GM23338 (cell line): ENCODE results near the gene GART. TPM values are rescaled to one million over a fixed set of nuclear protein-coding genes. Genes with fewer than 3 reads are reported as not detected.
"Not testable (repeated sequence)": the region's sequence is repeated elsewhere in the genome, so short reads cannot be mapped to it uniquely, and the experiment has no call there.

ENCODE experiments used
- ATAC-seq: fragments of 200-7000 bp; cut with Tn5 transposase; 3 replicates; pipeline ENCODE4 v1.9.1; 2020
- DNase-seq: peaks from one replicate; pipeline ENCODE4 v3.0.0-alpha.2; 2015; ENCODE audit warnings: low spot score
- H2AFZ ChIP-seq: fragments of 200-600 bp; sonication (generic); 2 replicates; pipeline ENCODE4 v1.8.0; 2016; ENCODE audit warnings: antibody characterized with exemption, mild to moderate bottlenecking, moderate library complexity
- H3F3A ChIP-seq: fragments of 200-600 bp; sonication (generic); replicated peaks from 2 replicates; pipeline ENCODE4 v1.8.0; 2017; ENCODE audit warnings: antibody characterized with exemption, mixed run types, low read depth
- H3K27ac ChIP-seq: fragments of 200-600 bp; sonication (generic); 2 replicates; pipeline ENCODE4 v1.6.1; 2016; ENCODE audit warnings: low read depth
- H3K27me3 ChIP-seq: fragments of 200-600 bp; sonication (generic); 2 replicates; pipeline ENCODE4 v1.8.0; 2016; ENCODE audit warnings: mild to moderate bottlenecking, mixed run types, moderate library complexity; ENCODE audit not compliant: insufficient read depth
- H3K36me3 ChIP-seq: fragments of 200-600 bp; sonication (generic); 2 replicates; pipeline ENCODE4 v1.8.0; 2016; ENCODE audit warnings: mild to moderate bottlenecking; ENCODE audit not compliant: insufficient read depth
- H3K4me1 ChIP-seq: fragments of 200-600 bp; sonication (generic); 2 replicates; pipeline ENCODE4 v1.8.0; 2016; ENCODE audit warnings: mild to moderate bottlenecking, moderate library complexity; ENCODE audit not compliant: insufficient read depth
- H3K4me2 ChIP-seq: fragments of 200-600 bp; sonication (generic); 2 replicates; pipeline ENCODE4 v1.7.1; 2017; ENCODE audit warnings: mixed run types
- H3K4me3 ChIP-seq: fragments of 200-600 bp; sonication (generic); 2 replicates; pipeline ENCODE4 v1.6.1; 2016; ENCODE audit warnings: mixed run types
- H3K79me2 ChIP-seq: fragments of 200-600 bp; sonication (generic); replicated peaks from 2 replicates; pipeline ENCODE4 v1.8.0; 2017; ENCODE audit warnings: mild to moderate bottlenecking; ENCODE audit not compliant: insufficient read depth
- H3K9me2 ChIP-seq: fragments of 200-600 bp; sonication (generic); 2 replicates; pipeline ENCODE4 v1.8.0; 2017; ENCODE audit not compliant: insufficient read depth
- H4K20me1 ChIP-seq: fragments of 200-600 bp; sonication (generic); replicated peaks from 2 replicates; pipeline ENCODE4 v1.8.0; 2017; ENCODE audit warnings: mild to moderate bottlenecking; ENCODE audit not compliant: insufficient read depth
- H3K27ac Mint-ChIP-seq: 2 replicates; pipeline ENCODE4 v1.8.0; 2020; ENCODE audit warnings: inconsistent platforms, mild to moderate bottlenecking, moderate library complexity, mixed read lengths
- H3K27me3 Mint-ChIP-seq: 3 replicates; pipeline ENCODE4 v1.8.0; 2022; ENCODE audit warnings: low read depth, mild to moderate bottlenecking, moderate library complexity, mixed read lengths, inconsistent platforms; ENCODE audit not compliant: insufficient read depth, poor library complexity
- H3K36me3 Mint-ChIP-seq: 3 replicates; pipeline ENCODE4 v1.8.0; 2021; ENCODE audit warnings: low read depth, mild to moderate bottlenecking, inconsistent platforms, moderate library complexity, mixed read lengths
- H3K4me1 Mint-ChIP-seq: 3 replicates; pipeline ENCODE4 v1.8.0; 2020; ENCODE audit warnings: mild to moderate bottlenecking, inconsistent platforms, mixed read lengths
- H3K4me3 Mint-ChIP-seq: 3 replicates; pipeline ENCODE4 v1.8.0; 2021; ENCODE audit warnings: moderate library complexity, mild to moderate bottlenecking, inconsistent platforms, mixed read lengths
- H3K9me3 Mint-ChIP-seq: 3 replicates; pipeline ENCODE4 v1.8.0; 2020; ENCODE audit warnings: moderate library complexity, mild to moderate bottlenecking, inconsistent platforms, mixed read lengths
- CREB1 ChIP-seq: fragments of 250-450 bp; sonication (Bioruptor Pico); IDR thresholded peaks from 2 replicates; pipeline ENCODE4 v1.5.0; 2020; ENCODE audit warnings: low read depth, mild to moderate bottlenecking, moderate library complexity
- CTCF ChIP-seq, 2 experiments: fragments of 200-600 bp in 1 of 2; sonication (generic) in 1 of 2; conservative IDR thresholded peaks; 2 replicates each; pipeline versions ENCODE4 v1.5.1 to v1.6.1; 2016 to 2017; ENCODE audit warnings: antibody characterized with exemption in 2 of 2, low read depth in 2 of 2, mild to moderate bottlenecking in 2 of 2, moderate library complexity in 1 of 2
- EZH2 ChIP-seq: fragments of 200-600 bp; sonication (generic); IDR thresholded peaks from one replicate; pipeline ENCODE4 v1.8.0; 2017; ENCODE audit warnings: antibody characterized with exemption, mild to moderate bottlenecking, low read depth; ENCODE audit not compliant: unreplicated experiment
- EZH2phosphoT487 ChIP-seq: fragments of 200-600 bp; sonication (generic); IDR thresholded peaks from one replicate; pipeline ENCODE4 v1.8.1; 2018; ENCODE audit warnings: antibody characterized with exemption; ENCODE audit not compliant: unreplicated experiment
- JUNB ChIP-seq: IDR thresholded peaks from one replicate; pipeline ENCODE4 v1.6.1; 2016; ENCODE audit warnings: antibody characterized with exemption; ENCODE audit not compliant: unreplicated experiment
- NANOG ChIP-seq: IDR thresholded peaks from 2 replicates; pipeline ENCODE4 v1.6.1; 2016; ENCODE audit warnings: antibody characterized with exemption, borderline replicate concordance
- REST ChIP-seq: IDR thresholded peaks from one replicate; pipeline ENCODE4 v1.6.1; 2018; ENCODE audit warnings: antibody characterized with exemption; ENCODE audit not compliant: unreplicated experiment
- STAT1 ChIP-seq: IDR thresholded peaks from one replicate; pipeline ENCODE4 v1.6.1; 2016; ENCODE audit warnings: antibody characterized with exemption; ENCODE audit not compliant: unreplicated experiment
- ZNF114 ChIP-seq: fragments of 250-450 bp; sonication (Bioruptor Pico); IDR thresholded peaks from 2 replicates; pipeline ENCODE4 v1.5.0; 2020; ENCODE audit warnings: mild to moderate bottlenecking, moderate library complexity
- polyA plus RNA-seq: library from polyadenylated mRNA; unstranded; fragments of >200 nt; fragmentation: Nextera tagmentation; extraction: Ambion mirVana; gene quantifications from 2 replicates; pipeline ENCODE4 v1.2.1, GENCODE V29; 2016
- total RNA-seq: library from RNA; depleted of rRNA; stranded (reverse); fragments of >200 nt; shearing (Covaris generic); gene quantifications from 2 replicates; pipeline ENCODE4 v1.2.3, GENCODE V29; 2014
- TF ChIP-seq, protein P1 (sequence below): IDR thresholded peaks from 2 replicates; pipeline ENCODE4 v1.6.1; 2016; ENCODE audit warnings: antibody characterized with exemption

The GART gene
- total and polyA plus RNA-seq, 2 experiments from 2014 or later, result 87.6 to 224 TPM

GRCh38 chr21:33578214-33578613, 36.3 kb upstream of the GART start:
- TF ChIP-seq, protein P1, sequence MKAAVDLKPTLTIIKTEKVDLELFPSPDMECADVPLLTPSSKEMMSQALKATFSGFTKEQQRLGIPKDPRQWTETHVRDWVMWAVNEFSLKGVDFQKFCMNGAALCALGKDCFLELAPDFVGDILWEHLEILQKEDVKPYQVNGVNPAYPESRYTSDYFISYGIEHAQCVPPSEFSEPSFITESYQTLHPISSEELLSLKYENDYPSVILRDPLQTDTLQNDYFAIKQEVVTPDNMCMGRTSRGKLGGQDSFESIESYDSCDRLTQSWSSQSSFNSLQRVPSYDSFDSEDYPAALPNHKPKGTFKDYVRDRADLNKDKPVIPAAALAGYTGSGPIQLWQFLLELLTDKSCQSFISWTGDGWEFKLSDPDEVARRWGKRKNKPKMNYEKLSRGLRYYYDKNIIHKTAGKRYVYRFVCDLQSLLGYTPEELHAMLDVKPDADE, result no peak
- no peak for TF ChIP-seq EZH2
- no peak for TF ChIP-seq JUNB
- no peak for TF ChIP-seq EZH2phosphoT487
- no peak for TF ChIP-seq CREB1 (CRISPR knock-in tag)
- no peak for TF ChIP-seq CTCF (conservative IDR thresholded peaks at IDR 0.05; ENCODE audit: low read depth in 2 of 2)
- TF ChIP-seq REST, result no peak
- TF ChIP-seq NANOG, result no peak
- no peak for TF ChIP-seq STAT1
- TF ChIP-seq ZNF114 (CRISPR knock-in tag), result no peak
- Mint-ChIP-seq H3K36me3 (peaks cover 61% of the 10 kb centered on the region), H3K27me3 (no peaks in the 10 kb centered on the region), H3K4me3 (no peak overlapping the region), H3K27ac (no peak overlapping the region), H3K9me3 (no peaks in the 10 kb centered on the region), H3K4me1 (no peaks in the 10 kb centered on the region)
- peaks cover 9% of the 10 kb centered on the region; the same call in 1 of the 2 replicates for H4K20me1 ChIP-seq
- DNase-seq (no peak), ATAC-seq (no peak)
- H3K27me3 ChIP-seq, result no peaks in the 10 kb centered on the region
- no peak overlapping the region for H3K4me3 ChIP-seq
- no peak overlapping the region for H3K4me2 ChIP-seq
- H3F3A ChIP-seq, result peaks cover 3% of the 10 kb centered on the region; the same call in 1 of the 2 replicates
- H3K79me2 ChIP-seq, result no peaks in the 10 kb centered on the region
- peaks cover 15% of the 10 kb centered on the region; the same call in 1 of the 2 replicates for H3K36me3 ChIP-seq
- H2AFZ ChIP-seq, result no peak overlapping the region
- no peaks in the 10 kb centered on the region for H3K9me2 ChIP-seq
- no peaks in the 10 kb centered on the region for H3K4me1 ChIP-seq
- no peak overlapping the region for H3K27ac ChIP-seq

GRCh38 chr21:33576741-33577141, 34.8 kb upstream of the GART start:
- 0 out of 2 replicates have a peak overlapping the region, but pooled peaks have one; percentile 21 for H3K27ac Mint-ChIP-seq

More at GRCh38 chr21:33576741-33577141, 34.8 kb upstream of the GART start:
- peaks cover 27% of the 10 kb centered on the region for H3K36me3 ChIP-seq
- not testable (repeated sequence) for H3K27ac ChIP-seq, H3K79me2 ChIP-seq, H3K4me3 ChIP-seq, H4K20me1 ChIP-seq, H3K4me3 Mint-ChIP-seq, H3K27me3 Mint-ChIP-seq, H3K9me3 Mint-ChIP-seq, H3F3A ChIP-seq, H3K27me3 ChIP-seq, H2AFZ ChIP-seq, H3K9me2 ChIP-seq, H3K4me2 ChIP-seq, H3K4me1 Mint-ChIP-seq, H3K4me1 ChIP-seq, DNase-seq, ATAC-seq
- peaks cover 63% of the 10 kb centered on the region for H3K36me3 Mint-ChIP-seq
